ENCODE measurements around the gene TMEM18.
"Not testable (repeated sequence)": the region's sequence is repeated elsewhere in the genome, so short reads cannot be mapped to it uniquely, and the experiment has no call there.

The TMEM18 gene

GRCh38 chr2:677056-677958 lies at the start of gene TMEM18:
TSS of gene TMEM18 (minus strand) at chr2:677406. CDS start at chr2:677345, 61 bp downstream.
- DNase-seq: peak; percentile 68 to 84

GRCh38 chr2:726169-726568 lies 49.0 kb upstream of the TMEM18 start:
- no peak for DNase-seq

- DNase-seq: no peak
Observed at GRCh38 chr2:725468-725867, 48.3 kb upstream of the TMEM18 start.

GRCh38 chr2:723761-724160 lies 46.6 kb upstream of the TMEM18 start:
- DNase-seq: no peak

GRCh38 chr2:720842-721241 lies 43.6 kb upstream of the TMEM18 start:
- no peak for DNase-seq

- DNase-seq: no peak
Observed at GRCh38 chr2:719734-720133, 42.5 kb upstream of the TMEM18 start.

DNA sequence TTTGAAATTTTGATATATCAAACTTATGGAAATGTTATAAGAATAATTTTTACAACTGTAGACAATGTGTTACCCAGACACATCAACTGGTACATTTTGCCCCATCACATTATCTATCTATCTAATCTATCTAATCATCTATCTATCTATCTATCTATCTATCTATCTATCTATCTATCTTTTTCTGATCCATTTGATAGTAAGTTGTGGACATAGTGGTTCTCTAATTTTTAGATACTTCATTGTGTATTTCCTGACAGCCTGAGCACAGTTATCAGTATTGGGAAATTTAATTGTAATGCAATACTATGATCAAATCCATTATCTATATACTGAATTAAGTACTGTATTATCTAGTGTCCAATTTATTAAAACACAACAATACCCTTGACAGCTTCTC lies 42.0 kb upstream of the TMEM18 start:
- no peak for DNase-seq

GRCh38 chr2:717661-718060 lies 40.5 kb upstream of the TMEM18 start:
- no peak for DNase-seq

GRCh38 chr2:715854-716560 lies 38.8 kb upstream of the TMEM18 start:
- no peak for DNase-seq

- DNase-seq: no peak
Observed at GRCh38 chr2:715038-715437, 37.8 kb upstream of the TMEM18 start.

GRCh38 chr2:714005-714741 lies 37.0 kb upstream of the TMEM18 start:
- DNase-seq: peak in 1 of 2 experiments; percentile 9

DNA sequence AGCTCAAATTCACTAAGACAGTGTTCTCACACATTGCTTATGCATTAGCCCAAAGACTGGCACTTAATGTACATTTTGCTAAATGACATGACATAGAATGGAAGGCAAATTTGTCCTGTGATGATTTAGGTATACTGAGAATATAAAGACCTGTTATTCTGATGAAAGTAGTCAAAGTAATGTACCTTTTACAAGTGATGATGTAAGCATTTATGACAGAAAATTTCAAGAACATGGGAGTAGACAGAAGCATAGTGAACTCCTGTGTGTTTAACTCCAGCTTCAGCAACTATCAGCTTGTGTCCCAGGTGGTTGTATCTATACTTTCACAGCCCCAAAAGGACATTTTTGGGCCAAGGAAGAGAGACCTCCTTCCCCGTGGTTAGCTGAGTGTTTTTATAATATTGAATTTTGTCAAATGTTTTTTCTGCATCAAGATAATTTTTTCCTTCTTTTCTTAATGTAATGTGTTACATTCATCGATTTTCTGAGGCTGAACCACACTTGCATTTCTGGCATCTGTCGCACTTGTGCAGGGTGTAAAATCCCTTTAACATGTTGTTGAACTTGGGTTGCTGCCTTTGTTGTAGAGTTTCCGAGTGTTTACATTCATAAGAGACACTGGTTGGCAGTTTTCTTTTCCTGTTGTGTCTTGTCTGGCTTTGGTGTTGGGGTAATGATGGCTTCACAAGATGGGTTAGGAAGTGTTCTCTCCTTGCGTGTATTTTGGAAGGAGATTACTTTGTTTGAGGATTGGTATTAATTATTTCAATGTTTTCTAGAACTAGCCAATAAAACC lies 33.9 kb upstream of the TMEM18 start:
- no peak for DNase-seq

GRCh38 chr2:709138-709765 lies 32.0 kb upstream of the TMEM18 start:
- no peak for DNase-seq

DNA sequence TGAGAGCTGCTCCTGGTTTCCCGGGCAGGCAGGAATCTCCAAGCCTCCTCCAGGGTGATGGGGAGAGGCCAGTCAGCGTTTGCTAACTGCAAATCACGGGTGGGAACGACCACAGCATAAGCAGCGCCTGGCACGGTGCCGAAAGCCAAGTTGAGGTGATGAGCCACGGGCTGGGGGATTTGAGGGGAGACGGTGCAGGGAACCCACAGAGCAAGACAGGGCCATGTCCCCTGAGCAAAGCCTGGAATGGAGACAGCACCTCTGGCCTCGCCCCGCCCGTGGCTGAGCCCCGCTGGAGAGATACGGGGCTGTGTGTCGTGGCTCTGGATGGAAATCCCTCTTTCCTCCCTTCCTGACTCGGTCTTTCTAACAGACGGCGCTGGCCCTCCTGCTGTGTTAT lies 31.5 kb upstream of the TMEM18 start:
- DNase-seq: no peak

DNA sequence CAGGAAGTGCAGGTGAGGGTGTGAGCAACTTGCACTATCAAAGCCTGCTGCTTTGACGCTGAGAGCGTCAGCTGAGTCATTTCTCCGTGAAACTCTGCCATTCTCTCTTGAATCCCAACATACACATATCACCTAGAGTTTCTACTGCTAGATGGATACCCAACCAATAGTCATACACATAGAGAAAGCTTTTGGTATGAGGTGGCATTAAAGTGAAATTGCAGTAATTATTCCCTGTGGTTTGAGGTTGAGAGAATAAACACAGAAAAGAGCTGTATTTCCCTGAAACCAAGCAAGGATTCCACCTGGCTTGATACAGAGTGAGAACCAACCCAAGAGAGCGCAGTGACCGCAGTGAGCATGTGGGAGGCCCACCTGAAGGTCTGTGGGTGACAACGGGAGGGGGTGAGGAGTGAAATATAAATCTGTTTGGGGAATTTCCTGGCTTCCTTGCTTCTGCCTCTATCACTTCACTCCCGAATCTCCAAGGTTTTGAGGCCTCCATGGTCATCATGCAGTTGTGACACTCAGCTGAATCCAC lies 28.8 kb upstream of the TMEM18 start:
- DNase-seq: no peak

GRCh38 chr2:702765-703164 lies 25.6 kb upstream of the TMEM18 start:
- not testable (repeated sequence) for DNase-seq

- no peak for DNase-seq
Observed at GRCh38 chr2:696999-697627, 19.9 kb upstream of the TMEM18 start.

DNA sequence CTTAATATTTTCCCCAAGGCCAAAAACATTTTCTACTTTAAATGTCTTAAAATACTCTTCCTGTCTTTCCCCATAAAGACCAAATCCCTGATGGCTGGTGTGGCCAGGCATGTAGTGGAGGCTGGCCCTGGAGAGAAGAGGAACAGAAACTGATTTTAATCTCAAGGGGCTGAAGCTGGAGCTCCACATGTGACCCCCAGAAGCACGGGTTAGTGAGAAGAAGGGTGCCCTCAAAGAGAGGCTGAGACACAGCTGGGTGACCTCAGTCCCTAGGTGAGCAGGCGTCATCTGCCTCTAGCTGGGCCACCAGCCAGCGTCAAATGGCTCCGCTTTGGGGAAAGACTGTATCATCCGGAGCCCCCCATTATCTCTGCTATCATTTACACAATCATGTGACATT lies 19.3 kb upstream of the TMEM18 start:
- DNase-seq: no peak

GRCh38 chr2:694906-695510 lies 17.8 kb upstream of the TMEM18 start:
- no peak for DNase-seq

GRCh38 chr2:694174-694573 lies 17.0 kb upstream of the TMEM18 start:
- no peak for DNase-seq

DNA sequence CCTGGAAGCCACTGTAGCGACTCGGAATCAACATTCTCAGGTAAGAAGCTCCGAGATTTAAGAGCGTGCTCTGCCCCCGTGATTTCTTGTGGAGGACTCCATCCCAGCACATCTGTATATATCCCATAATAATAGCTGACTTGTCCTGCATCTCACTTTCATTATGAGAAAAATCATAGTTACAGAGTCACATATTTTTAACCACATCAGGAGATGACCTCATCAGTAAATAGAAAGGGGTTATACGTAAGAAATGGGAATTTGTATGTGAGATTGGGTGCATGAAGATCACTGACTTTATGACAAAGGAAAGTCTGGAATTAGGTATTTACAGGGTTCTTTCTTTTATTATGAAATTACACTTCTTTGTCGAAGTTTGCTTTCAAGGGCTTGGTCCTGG lies 16.4 kb upstream of the TMEM18 start:
- DNase-seq: no peak
